Pancreas (tissue), 10 donors: ENCODE results near the gene DKK2. TPM values are rescaled to one million over a fixed set of nuclear protein-coding genes. Genes with fewer than 3 reads are reported as not detected.
A peak's percentile ranks its signal among the peaks of the same experiment; 100 is the strongest.

Experiments
- ATAC-seq, 4 donors: fragments of 200-7000 bp; cut with Tn5 transposase; one replicate each; pipeline versions ENCODE4 v1.8.0 to v1.9.1; 2020; ENCODE audit warnings: mild to moderate bottlenecking in 4 of 4, moderate library complexity in 4 of 4
- DNase-seq, 6 donors: peaks; one replicate each; pipeline ENCODE4 v3.0.0-alpha.2; 2020
- FAIRE-seq: peaks from 2 replicates; lab custom pipeline; 2012; peaks lifted over from hg19 to GRCh38; lab: Jason Lieb, UNC
- H3K27ac ChIP-seq, 4 donors: fragments of 200-600 bp; sonication (generic); 1 replicate in 3 of 4; 2 replicates in 1 of 4; pipeline versions ENCODE4 v1.5.0 to v1.8.0; 2020
- H3K27me3 ChIP-seq, 4 donors: fragments of 200-600 bp; one replicate each; pipeline ENCODE4 v1.8.0; 2021
- H3K36me3 ChIP-seq, 3 donors: fragments of 200-600 bp; sonication (generic) in 1 of 3; one replicate each; pipeline versions ENCODE4 v1.5.0 to v1.8.0; 2020 to 2021
- H3K4me1 ChIP-seq, 3 donors: fragments of 200-600 bp; one replicate each; pipeline ENCODE4 v1.8.0; 2021
- H3K4me3 ChIP-seq, 4 donors: fragments of 200-600 bp; sonication (generic) in 2 of 4; one replicate each; pipeline versions ENCODE4 v1.5.0 to v1.8.0; 2020 to 2021
- H3K9me3 ChIP-seq, 4 donors: fragments of 200-600 bp; one replicate each; pipeline ENCODE4 v1.8.0; 2021
- WGBS, 2 donors: extraction: QIAGEN DNeasy Blood & Tissue Kit; methylation state at CpG; one replicate each; pipeline ENCODE4 v1.1.7; 2013; 5-methylcytosine and 5-hydroxymethylcytosine counted together
- intact Hi-C, 3 donors: fragments of 100-400 bp; cut with DNase I; formaldehyde crosslinking; loops; one replicate each; pipeline versions ENCODE4 v1.11.1 to v1.14.2; 2022
- polyA plus RNA-seq, 2 donors: library from polyadenylated mRNA; stranded (reverse); fragments of 200-250 nt; gene quantifications; one replicate each; pipeline ENCODE4 v1.2.3, GENCODE V29; 2013
- total RNA-seq, 6 donors: library from RNA; stranded (reverse); fragmentation: NEBNext Ultra II Directional in 4 of 6; extraction: Animal tissue kit (Norgen Biotek cat#: 25700) in 4 of 6; gene quantifications; one replicate each; pipeline versions ENCODE4 v1.2.1 to v1.2.4, GENCODE V29; 2021 to 2023
- TF ChIP-seq, protein P1 (sequence below), 4 donors: fragments of 200-600 bp; sonication (generic) in 3 of 4; IDR thresholded peaks; one replicate each; pipeline versions ENCODE4 v1.5.0 to v1.8.0; 2021; ENCODE audit warnings: antibody characterized with exemption in 4 of 4
- donor health status: healthy with polysubstance abuse.
- donor health status: DM: no; HTN: no; CAD: no; lungs with moderate emphysema.
- donor health status: DM: no; HTN: no; CAD: no.
- donor health status: control.
- donor health status: control.
- donor health status: Bipolar disorder and iron deficiency.
- donor health status: DM: yes; HTN: yes; CAD: no.
- donor health status: DM: no; HTN: no; CAD: no.
- donor health status: DM: no; HTN: no; CAD: no.
- donor health status: DM: yes; HTN: yes; CAD: no.

DKK2 gene
- total and polyA plus RNA-seq, 8 donors = 0.08 to 1.3 (median 0.13) TPM; not detected in 2

- no peak for FAIRE-seq
- WGBS, 2 donors = 77 to 86% methylated on average over 3 of the region's 3 CpGs
- no peaks in the 10 kb centered on the region for H3K9me3 ChIP-seq
Observed at GRCh38 chr4:107069049-107069448, 32.9 kb upstream of the DKK2 start.

DNA sequence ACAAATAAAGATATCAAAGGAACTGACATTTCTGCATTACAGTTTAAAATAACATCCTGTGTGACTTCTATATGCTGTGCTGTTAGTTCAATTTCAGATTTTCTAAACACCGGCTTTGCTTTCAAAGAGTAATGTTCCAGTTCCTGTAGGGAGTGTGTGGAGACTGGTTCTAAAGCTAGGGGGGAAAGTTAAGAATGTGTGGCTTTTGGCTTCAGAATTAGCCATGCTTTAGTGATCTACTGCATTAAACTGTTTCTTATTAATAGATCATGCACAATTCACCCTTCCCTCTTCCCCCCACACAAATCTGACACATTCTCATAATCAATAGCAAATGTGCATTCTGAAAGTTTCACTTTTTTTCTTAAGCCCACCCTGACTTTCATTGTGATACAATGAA is 32.0 kb upstream of the DKK2 start:
- 77 to 83% methylated on average over 1 of the region's 1 CpG for WGBS, 2 donors
- Histone ChIP-seq H3K4me3 (no peak overlapping the region), H3K9me3 (no peaks in the 10 kb centered on the region), H3K27ac (no peak overlapping the region), H3K27me3 (no peaks in the 10 kb centered on the region), H3K4me1 (no peaks in the 10 kb centered on the region), H3K36me3 (no peaks in the 10 kb centered on the region)
- FAIRE-seq = no peak
- no peak for ATAC-seq
- TF ChIP-seq, protein P1, sequence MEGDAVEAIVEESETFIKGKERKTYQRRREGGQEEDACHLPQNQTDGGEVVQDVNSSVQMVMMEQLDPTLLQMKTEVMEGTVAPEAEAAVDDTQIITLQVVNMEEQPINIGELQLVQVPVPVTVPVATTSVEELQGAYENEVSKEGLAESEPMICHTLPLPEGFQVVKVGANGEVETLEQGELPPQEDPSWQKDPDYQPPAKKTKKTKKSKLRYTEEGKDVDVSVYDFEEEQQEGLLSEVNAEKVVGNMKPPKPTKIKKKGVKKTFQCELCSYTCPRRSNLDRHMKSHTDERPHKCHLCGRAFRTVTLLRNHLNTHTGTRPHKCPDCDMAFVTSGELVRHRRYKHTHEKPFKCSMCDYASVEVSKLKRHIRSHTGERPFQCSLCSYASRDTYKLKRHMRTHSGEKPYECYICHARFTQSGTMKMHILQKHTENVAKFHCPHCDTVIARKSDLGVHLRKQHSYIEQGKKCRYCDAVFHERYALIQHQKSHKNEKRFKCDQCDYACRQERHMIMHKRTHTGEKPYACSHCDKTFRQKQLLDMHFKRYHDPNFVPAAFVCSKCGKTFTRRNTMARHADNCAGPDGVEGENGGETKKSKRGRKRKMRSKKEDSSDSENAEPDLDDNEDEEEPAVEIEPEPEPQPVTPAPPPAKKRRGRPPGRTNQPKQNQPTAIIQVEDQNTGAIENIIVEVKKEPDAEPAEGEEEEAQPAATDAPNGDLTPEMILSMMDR (IDR thresholded peaks at IDR 0.05) = no peak
- intact Hi-C loops = no loop called here
- DNase-seq = no peak

More at GRCh38 chr4:107069049-107069448, 32.9 kb upstream of the DKK2 start:
- no peak overlapping the region for H3K4me3 ChIP-seq
- DNase-seq (no peak), ATAC-seq (peak in 1 of 4 donors; percentile 28)
- TF ChIP-seq, protein P1 (IDR thresholded peaks at IDR 0.05) = no peak
- intact Hi-C loops = no loop called here
- no peaks in the 10 kb centered on the region for H3K4me1 ChIP-seq
- no peaks in the 10 kb centered on the region for H3K27me3 ChIP-seq
- H3K36me3 ChIP-seq = no peaks in the 10 kb centered on the region
- no peak overlapping the region for H3K27ac ChIP-seq

- TF ChIP-seq, protein P1 (IDR thresholded peaks at IDR 0.05) = no peak
- DNase-seq (no peak), ATAC-seq (peak in 1 of 4 donors; percentile 28), FAIRE-seq (no peak)
- intact Hi-C loops = no loop called here
- H3K36me3 ChIP-seq = no peaks in the 10 kb centered on the region
- H3K27me3 ChIP-seq = no peaks in the 10 kb centered on the region
- no peak overlapping the region for H3K4me3 ChIP-seq
- 80 to 96% methylated on average over 1 of the region's 1 CpG for WGBS, 2 donors
- H3K4me1 ChIP-seq = no peaks in the 10 kb centered on the region
- H3K27ac ChIP-seq = no peak overlapping the region
- no peaks in the 10 kb centered on the region for H3K9me3 ChIP-seq
Observed at GRCh38 chr4:107066621-107067020, 30.5 kb upstream of the DKK2 start.

DNA sequence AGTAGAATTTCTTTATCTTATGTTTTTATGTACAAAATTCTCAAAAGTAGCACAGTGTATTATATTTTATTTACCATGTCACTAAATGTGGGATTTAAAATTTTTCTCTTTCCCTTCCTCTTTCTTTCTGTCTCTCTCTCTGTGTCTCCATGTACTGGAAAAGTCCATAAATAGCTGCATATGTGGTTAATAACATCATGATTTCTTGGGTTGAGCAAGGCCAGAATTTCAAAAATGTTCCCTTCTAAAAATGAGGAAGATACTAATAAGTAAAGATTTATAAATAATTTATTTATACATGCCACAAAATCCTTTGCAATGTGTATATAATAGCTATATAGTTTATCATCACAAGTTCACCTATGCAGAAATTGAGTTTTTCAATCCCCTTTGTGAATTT is 29.1 kb upstream of the DKK2 start:
- H3K27me3 ChIP-seq = no peaks in the 10 kb centered on the region
- intact Hi-C loops = no loop called here
- H3K27ac ChIP-seq = no peak overlapping the region
- no peaks in the 10 kb centered on the region for H3K4me1 ChIP-seq
- no peak overlapping the region for H3K4me3 ChIP-seq
- no peaks in the 10 kb centered on the region for H3K9me3 ChIP-seq
- H3K36me3 ChIP-seq = no peaks in the 10 kb centered on the region
- ATAC-seq = no peak
- no peak for FAIRE-seq
- no peak for DNase-seq
- TF ChIP-seq, protein P1 (IDR thresholded peaks at IDR 0.05) = no peak

- DNase-seq (no peak), FAIRE-seq (no peak), ATAC-seq (no peak)
- Histone ChIP-seq H3K27me3 (no peaks in the 10 kb centered on the region), H3K27ac (no peak overlapping the region), H3K4me3 (no peak overlapping the region), H3K4me1 (no peaks in the 10 kb centered on the region), H3K36me3 (no peaks in the 10 kb centered on the region), H3K9me3 (no peaks in the 10 kb centered on the region)
- TF ChIP-seq, protein P1 (IDR thresholded peaks at IDR 0.05) = no peak
- 70 to 81% methylated on average over 6 of the region's 6 CpGs for WGBS, 2 donors
- intact Hi-C loops = no loop called here
Observed at GRCh38 chr4:107060388-107060787, 24.3 kb upstream of the DKK2 start.
